Right renal cortex interstitium (tissue), 3 donors: ENCODE results near the gene SGTA. TPM values are rescaled to one million over a fixed set of nuclear protein-coding genes. Genes with fewer than 3 reads are reported as not detected.
A peak's percentile ranks its signal among the peaks of the same experiment; 100 is the strongest.

Experiments
- DNase-seq, 3 donors: peaks; one replicate each; pipeline ENCODE4 v3.0.0-alpha.2; 2013; ENCODE audit warnings: low read depth in 3 of 3, low spot score in 2 of 3
- polyA plus RNA-seq, 3 donors: library from polyadenylated mRNA; unstranded; fragments of 120-200 nt; gene quantifications; one replicate each; pipeline ENCODE4 v1.2.1, GENCODE V29; 2013; ENCODE audit not compliant: insufficient read length in 3 of 3

The SGTA gene
- polyA plus RNA-seq, 3 donors = 44.7 to 46.9 (median 45.4) TPM

DNA sequence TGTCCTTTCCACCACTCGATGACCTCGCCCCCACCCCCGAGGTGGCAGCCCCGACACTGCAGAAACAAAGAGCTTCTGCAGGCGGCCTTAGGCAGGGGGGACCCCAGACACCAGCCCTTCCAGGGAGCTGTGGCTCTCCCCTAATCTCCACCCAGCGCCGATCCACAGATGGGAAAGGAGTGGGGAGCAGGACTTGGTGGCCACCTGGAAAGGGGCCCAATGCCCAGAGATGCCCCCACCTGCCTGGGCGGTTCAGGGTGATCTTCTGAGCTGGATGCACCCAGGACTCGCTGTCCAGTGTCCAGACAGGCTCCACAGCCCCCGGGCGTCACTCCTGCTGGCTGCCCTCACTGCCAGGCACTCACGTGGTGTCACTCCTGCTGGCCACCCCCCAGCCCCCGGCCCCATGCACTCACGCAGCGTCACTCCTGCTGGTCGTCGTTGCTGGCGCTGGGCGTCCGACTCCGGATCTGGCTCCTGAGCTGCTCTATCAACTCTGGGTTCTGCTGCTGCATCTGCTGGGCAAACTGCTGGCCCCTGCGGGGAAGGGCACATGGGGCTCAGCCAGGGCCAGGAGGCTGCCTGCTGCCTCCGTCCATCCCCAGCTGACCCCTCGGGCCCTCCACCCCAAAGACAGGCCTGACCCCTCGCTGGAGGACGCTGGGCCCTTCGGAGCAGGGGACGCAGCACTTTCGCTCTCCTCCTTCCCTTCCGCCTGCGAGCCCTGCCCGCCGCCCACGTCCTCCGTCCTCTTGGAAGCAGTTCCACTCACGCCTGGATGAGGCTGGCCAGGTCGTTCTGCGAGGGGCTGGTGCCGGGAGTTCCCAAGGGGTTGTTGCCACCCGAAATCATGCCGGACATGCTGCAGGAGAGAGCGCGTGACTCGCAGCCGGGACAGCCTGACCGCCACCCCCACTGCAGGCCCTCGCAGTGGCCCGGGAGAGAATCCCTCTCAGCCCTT lies 25.9 kb downstream of the SGTA start:
- DNase-seq = no peak

DNA sequence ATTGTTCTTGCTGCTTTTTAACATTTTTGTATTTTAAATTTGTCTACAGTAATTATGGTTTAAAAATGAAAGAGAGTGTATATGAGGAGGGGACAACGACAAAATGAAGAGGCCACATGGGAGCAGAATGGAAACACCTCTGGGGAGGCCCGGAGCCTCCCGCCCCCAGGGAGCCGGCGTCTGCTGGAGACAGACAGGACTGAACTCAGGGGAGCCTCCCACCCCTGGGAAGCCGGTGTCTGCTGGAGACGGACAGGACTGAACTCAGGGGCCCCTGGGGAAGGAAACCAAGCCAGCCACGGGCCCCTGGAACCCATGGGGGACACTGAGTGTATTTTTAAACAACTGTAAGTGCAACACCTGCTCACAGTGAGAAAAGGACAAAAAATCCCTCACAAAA lies 26.6 kb downstream of the SGTA start:
- no peak for DNase-seq

DNA sequence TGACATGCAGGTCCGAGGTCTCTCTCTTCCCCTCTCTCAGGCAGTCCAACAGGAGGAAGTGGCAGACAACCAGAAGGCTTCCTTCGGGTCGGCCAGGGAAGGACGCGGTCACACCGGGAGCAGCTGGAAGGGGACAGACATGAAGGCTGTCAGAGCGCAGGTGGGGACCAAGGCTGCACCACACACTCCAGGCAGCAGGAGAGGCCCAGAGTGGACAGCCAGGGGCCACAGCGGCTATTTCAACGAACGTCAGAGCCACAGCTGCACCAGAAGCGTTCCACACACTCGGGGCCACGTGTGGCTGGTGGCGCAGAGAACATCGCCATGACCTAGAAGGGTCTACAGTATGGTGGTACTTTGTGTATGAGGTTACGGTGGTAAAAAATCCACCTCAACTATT lies 27.3 kb downstream of the SGTA start:
- no peak for DNase-seq

DNA sequence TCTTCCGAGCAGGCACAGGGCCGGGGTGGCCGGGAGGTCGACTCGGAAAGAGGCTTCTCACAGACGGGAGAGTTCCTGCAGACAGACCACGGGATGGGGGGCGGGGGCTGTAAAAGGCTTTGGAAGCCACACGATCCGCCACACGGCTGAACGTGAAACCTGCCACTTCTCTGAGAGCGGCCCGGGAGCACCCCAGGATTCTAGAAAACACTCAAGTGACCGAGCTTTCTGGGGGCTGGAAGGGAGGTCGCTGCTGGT lies 27.7 kb downstream of the SGTA start:
- no peak for DNase-seq

DNA sequence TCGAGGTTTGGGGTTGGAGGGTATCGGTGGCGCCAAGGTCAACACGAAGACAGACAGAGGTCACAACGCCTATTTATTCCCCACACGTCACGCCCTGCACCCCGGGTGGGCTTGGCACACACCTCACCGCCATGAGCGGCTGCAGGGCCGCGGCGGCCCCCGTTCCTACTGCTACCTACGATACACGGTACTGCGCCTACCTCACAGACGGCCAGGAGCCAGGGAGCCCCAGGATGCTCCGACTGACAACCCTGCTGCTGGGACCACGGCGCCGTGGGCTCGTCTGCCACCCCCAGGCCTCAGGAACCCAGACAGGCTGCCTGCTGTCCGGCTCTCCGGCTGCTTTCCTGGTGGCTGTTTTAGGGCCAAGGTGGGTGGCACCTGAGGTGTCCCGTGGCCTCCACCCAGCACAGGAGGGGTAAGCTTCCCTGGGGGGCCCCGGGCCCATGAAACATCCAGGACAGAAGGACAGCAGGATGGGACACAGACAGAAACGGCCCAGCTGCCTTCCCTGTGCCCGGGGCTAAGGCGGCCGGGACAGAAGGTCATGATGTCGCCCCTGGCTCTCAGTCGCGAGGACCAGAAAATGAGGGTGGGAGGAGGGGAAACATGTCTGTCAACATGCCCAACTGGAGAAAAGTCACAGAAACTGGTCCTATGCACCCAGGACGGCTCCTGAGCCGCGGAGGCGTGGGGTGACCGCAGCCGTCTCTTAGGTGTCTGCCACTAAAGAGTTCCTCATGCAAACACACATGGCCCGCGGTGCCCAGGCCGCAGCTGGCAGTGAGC lies 28.2 kb downstream of the SGTA start:
- no peak for DNase-seq

DNA sequence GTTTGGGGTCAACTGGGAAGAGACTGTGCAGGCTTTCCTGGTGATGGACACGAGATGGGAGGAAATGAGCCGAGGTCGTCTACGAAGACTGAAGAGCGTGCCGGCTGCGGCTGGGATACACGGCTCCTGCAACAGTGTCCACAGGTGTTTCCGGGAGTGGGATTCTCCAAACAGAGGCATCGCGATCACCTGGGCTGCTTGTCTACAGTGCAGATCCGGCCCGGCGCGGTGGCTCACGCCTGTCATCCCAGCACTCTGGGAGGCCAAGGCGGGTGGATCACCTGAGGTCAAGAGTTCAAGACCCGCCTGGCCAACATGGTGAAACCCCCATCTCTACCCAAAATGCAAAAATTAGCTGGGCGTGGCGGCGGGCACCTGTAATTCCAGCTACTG lies 31.6 kb downstream of the SGTA start:
- no peak for DNase-seq

DNA sequence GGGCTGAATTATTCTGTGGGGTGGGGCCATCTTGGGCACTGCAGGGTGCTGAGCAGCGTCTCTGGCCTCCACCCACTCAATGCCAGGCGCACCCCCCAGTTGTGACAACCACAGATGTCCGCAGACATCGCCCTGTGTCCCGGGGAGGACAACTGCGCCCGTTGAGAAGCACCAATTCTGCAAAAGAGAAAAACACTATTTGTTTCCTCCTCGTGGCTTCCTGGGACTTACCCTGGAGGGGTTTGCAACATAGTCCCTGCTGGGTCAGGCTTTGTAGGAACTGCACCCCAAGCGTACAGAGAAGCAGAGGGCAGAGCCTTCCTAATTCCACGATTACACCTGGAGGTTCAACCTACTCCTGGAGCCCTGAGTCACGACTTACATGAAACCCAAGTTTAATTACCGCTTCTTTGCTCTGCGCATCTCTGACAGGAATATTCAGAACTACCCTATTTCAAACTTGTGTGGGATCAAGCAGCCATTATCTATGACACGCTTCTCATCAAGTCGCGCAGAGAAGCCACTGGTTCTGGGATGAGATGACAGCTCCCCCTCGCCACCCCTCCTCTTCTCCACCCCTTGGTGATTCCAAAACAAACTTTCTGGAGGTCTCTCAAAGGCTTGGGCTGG lies 32.1 kb downstream of the SGTA start:
- no peak for DNase-seq

DNA sequence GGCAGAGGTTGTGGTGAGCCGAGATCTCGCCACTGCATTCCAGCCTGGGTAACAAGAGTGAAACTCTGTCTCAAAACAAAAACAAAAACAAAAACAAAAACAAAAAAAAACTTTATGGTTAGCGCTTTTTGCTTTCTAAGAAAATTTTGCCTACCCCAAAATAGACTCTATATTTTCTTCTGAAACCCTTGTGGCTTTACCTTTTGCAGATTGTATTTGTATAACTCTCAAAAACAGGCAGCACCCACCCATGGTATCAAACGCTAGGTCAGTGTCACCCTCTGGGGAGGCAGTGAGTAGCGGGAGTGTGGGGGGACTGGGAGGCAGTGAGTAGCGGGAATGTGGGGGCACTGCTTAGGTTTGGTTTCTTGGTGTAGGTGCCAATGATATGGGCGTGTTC lies 35.7 kb downstream of the SGTA start:
- DNase-seq = no peak

DNA sequence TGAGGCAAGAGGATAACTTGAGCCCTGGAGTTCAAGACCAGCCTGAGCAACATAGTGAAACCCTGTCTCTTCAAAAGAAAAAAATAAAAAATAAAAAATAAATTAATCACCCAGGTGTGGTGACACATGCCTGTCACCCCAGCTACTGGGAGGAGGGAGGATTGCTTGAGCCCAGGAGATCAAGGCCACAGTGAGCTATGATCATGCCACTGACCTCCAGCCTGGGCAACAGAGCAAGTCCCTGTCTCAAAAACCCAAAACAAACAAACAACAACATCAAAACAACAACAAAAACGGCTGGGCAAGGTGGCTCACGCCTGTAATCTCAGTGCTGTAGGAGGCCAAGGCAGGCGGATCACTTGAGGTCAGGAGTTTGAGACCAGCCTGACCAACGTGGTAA lies 39.0 kb downstream of the SGTA start:
- no peak for DNase-seq

DNA sequence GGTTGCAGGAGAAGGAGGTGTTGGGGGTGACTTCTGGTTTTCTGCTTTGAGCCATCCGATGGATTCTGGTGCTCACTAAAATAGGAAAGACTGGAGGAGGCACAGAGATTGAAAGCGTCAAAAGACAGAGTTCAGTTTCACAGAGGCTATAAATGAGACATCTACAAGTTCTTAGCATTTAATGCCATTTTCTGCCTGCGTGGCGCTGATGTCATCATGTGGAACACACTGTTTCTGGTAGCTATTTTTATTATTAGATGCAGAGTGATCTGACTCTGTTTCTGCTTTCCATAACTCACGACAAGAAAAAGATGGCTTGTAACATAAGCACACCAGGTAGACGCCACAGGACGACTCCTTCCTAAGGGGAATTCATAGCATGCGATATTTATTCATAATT lies 40.0 kb downstream of the SGTA start:
- no peak for DNase-seq

DNA sequence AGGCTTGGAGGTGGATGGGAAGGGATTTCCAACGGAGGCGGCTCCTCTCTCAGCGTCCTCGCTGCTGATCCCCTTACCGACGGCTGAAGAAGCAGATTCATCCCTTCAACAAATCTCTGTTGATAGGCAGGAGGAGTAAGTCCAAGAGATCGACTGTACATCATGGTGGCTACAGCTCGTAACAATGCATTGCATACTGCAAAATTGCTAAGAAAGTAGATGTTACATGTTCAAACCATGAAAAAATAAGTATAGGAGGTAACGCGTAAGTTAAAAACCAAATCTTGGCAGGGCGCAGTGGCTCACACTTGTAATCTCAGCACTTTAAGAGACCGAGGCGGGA lies 42.8 kb downstream of the SGTA start:
- DNase-seq = no peak

DNA sequence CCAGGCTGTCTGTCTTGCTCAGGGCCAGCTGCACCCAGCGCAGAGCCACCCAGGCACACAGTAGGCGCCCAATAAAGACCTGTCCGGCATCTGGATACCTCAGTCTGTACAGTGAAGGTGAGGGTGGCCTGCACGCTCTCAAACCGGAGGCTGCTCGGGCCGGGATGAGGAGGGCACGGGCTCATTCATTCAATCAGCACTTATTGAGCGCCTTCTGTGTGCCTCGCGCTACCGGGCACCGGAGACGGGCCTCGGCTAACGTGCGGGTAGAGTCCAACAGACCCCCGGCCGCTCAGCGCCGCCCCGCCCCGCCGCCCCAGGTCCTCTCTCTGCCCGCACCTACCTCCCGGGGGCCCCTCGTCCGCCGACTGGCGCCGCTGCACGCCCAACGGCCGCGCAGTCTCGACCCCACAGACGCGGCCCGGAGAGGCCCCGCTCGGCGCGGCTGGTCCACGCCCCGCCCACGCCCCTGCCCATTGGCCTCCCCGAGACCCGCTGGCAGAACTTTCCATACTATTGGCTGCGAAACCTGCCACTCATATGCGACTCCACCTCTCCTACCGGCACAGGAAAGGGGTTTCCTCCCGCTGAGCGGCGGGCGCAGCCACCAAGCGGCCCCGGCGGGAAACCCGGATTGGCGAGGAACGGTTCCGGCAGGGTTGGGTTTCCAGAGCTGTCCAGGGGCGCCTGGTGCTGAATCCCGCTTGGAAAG lies 43.3 kb downstream of the SGTA start, which contains the start of gene SLC39A3:
Gene SLC39A3, minus strand, starts transcription at position 416 of the 712 bp plus-strand sequence. CDS start 2,760 bp downstream, outside the sequence.
- peak; percentile 92 to 97 (median 95) for DNase-seq

DNA sequence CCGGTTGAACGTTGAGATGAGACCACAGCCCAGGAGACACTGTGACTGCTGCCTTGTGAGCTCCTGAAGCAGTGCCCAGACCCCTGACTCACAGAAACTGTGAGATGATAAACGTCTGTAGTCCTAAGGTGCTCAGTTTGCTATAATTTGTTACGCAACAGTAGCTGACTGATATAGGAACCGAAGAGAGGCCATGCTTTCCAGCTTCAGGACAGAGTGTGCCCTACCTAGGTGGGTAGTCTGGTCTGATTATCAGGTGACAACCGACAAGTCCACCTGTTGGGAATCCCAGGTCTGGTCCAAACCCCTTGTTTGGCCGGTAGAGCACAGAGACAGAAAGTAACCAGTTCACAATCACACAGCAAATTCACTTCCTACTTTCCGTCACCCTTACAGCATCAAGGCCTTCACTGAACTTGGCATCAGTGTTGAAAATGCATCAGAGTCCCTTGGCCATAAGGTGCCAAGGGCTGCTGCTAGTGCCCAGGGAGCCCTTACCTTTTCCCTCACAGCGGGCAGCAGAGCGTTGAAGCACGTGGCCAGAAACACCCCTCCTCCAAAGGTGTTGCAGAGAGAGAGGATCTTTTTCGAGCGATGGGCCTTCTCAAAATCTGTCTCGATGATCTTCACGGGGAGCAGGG lies 46.4 kb downstream of the SGTA start:
- no peak for DNase-seq

DNA sequence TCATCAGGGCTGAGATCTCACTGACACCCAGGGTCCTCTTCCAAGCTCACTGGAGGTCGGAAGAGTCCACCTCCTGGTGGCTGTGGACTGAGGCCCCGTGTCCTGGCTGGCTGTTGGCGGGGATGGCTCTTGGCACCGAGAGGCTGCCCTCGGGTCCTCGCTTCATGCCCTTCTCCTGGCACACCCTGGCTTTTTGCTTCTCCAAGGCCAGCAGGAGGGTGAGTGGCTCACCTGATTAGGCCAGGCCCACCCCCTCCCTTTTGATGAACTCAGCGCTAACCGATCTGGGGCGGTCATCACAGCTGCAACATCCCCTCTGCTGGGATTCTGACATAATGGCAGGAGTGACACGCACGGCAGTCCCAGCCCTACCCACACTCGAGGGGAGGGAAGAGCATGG lies 47.7 kb downstream of the SGTA start:
- DNase-seq = no peak

DNA sequence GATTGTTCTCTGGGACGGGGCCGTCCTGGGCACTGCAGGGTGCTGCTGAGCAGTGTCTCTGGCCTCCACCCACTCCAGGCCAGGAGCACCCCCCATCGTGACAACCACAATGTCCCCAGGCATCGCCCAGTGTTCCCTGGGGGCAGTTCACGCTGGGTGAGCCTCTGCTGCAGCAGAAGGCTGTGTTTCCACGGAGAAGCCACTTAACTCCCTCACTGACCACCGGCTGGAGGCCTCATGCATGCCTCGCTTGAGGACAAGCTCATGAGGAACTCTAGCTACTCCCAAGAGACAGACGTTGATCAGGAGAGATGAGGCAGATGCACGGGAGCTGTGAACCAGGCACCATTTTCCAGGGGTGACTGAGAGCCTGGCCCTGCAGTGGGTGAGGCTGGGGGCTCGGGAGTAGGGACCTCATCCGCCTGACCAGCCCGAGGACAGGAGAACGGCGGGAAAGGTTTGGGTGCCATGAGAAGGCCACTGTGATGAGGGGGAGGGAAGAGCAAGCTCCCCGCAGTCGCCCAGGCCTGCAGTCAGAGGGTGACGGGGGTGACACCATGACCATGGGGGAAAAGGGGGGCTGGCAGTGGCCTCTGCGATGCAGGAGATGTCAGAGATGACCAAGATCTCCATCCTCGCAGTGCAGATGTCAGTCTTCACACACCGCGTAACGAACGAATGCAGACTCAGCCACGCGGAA lies 48.3 kb downstream of the SGTA start:
- no peak for DNase-seq

DNA sequence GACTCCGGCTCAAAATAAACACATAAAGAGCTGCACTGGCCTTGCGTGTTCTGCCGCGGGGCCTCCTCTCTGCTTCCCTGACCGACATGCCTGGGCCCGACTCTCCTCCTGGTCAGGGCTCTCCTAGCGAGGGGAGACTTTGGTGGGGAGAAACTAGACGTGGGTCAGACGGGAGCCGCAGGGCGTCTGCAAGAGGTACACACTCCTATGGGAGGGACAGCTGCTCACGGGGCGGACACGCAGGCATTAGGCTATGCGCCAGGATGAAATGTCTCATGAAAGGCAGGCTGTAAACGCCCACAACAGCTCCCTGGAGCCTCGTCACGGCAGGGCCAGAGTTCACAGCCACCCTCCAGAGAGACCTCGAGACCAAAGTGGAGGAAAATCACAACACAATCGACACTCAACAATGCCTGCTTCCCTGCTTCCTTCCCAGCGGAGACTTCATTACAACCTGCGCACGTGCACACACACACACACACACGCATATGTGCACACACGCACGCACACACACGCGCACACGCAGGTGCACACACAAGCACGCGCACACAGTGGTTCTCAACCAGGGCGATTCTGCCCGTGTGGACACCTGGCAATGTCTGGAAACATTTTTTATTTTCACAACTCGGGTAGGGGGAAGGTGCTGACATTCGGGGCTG lies 49.0 kb downstream of the SGTA start:
- DNase-seq = no peak

DNA sequence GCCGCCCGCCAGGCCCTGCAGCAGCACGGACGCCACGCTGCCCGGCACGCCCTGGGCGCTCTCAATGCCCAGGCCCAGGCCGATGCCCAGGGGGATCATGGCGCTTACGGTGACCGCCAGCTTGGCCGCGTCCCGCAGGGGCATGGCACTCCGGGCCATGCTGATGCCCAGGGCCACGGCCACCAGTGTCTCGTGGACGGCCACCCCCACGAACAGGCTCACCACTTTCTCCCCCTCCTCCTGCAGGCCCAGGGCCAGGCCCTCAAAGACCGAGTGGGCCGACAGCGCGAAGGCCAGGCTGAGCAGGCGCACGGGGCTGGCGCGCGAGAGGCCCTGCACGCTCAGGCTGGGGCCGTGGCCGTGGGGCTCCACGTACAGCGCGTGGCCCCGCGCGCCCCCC lies 50.2 kb downstream of the SGTA start:
- DNase-seq = no peak

DNA sequence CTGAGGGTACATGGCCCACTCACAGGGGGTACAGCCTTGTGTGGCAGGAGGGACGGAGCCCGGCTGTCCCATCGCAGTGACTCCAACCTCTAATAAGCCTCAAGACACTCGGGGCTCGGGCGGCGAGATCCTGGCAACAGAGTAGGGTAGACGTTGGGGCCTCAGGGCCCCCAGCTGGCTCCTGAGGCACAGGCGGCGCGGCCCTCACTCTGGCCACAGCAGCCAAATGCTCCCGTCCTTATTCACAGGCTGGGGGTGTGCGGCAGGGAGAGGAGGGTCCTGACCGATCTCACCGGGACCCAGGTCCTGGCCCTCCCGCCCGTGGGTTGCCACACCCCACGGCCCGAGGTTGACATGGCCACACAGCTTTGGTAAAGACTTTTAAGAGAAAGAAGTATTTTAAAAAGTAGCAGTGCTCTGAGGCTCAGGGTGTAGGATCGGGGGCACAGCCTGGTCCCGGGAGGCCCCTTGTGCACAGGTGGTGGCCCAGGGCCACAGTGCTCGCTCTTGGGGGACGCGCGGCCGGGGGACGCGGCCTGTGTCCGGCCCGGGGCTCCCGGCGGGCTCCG lies 50.8 kb downstream of the SGTA start:
- no peak for DNase-seq
